ENCODE results near the gene CFAP74. TPM values are rescaled to one million over a fixed set of nuclear protein-coding genes. Genes with fewer than 3 reads are reported as not detected.
A peak's percentile ranks its signal among the peaks of the same experiment; 100 is the strongest.

Gene CFAP74
- total and polyA plus RNA-seq, 4 donors: 0.36 TPM; not detected in 3

DNA sequence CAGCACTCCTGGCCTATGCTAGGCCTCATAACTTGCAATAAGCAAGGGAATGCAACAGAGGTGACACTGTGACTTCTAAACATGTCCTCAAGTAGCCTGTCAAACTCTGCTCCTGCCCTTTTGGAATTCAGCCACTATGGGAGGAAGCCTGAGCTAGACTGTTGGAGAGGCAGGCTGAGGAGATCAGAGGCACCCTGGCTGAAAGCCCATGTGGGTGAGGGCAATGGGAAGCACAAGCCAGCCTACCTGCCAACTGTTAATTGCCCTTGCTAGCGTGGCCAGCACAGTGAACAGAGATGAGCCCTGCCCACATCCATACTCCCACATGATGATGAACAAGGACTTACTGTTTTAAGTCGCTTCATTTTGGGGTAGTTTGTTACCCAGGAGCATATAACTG, 130.4 kb downstream of the CFAP74 start:
- WGBS, 2 donors: 54% methylated on average over 2 of the region's 2 CpGs
- Histone ChIP-seq H3K9me3 (ENCODE audit: control insufficient read depth, low read length) (no peaks in the 10 kb centered on the region), H3K27ac (ENCODE audit: low read depth in 1 of 2, low read length in 2 of 2) (no peak overlapping the region), H3K4me3 (ENCODE audit: low read length in 2 of 2) (no peak overlapping the region), H3K27me3 (ENCODE audit: control insufficient read depth in 1 of 2, insufficient read depth in 2 of 2, low read length in 1 of 2) (no peaks in the 10 kb centered on the region), H3K4me1 (ENCODE audit: control insufficient read depth in 1 of 2, insufficient read depth in 2 of 2, low read length in 2 of 2) (no peaks in the 10 kb centered on the region), H3K36me3 (ENCODE audit: control insufficient read depth in 1 of 2, insufficient read depth in 2 of 2, low read length in 1 of 2) (no peaks in the 10 kb centered on the region)
- ATAC-seq (ENCODE audit: low FRiP score): no peak
- intact Hi-C loops (cut with DNase I): no loop called here
- DNase-seq: peak in 1 of 2 donors; percentile 35

DNA sequence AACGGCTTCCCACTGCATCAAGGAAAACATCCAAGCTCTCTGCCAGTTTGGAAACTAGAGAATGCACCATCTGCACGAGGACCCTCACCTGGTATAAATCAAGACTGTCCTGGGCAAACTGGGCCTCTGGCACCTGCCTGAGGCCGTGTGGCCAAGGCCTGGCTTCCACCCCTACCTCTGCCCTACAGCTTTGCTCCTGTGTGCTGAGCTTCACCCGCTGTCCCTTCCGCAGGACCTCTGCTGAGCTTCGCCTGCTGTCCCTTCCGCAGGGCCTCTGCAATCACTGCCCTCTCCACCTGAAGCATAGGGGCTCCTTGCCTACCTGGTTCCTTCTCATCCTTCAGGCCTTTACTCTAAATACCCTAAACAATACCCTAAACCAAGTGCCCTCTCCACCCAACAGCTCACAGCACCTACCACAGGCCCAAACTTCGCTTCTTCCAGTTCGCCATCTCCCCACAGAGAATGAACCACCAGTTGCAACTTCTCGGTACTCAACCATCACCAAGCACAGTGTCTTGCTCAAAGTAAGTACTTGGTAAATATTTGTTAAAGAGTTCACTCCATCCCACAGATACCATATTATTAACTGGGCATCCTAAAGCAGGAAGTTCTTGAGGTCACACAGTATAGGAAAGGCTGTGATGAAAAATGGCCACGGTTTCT, 131.1 kb downstream of the CFAP74 start:
- intact Hi-C loops (cut with DNase I): no loop called here
- no peaks in the 10 kb centered on the region for H3K27me3 ChIP-seq (ENCODE audit: control insufficient read depth in 1 of 2, insufficient read depth in 2 of 2, low read length in 1 of 2)
- ATAC-seq (ENCODE audit: low FRiP score): no peak
- 78 to 81% methylated on average over 11 of the region's 11 CpGs for WGBS, 2 donors
- H3K4me3 ChIP-seq (ENCODE audit: low read length in 2 of 2): no peak overlapping the region
- H3K4me1 ChIP-seq (ENCODE audit: control insufficient read depth in 1 of 2, insufficient read depth in 2 of 2, low read length in 2 of 2): no peaks in the 10 kb centered on the region
- peak in 1 of 2 donors; percentile 8 for DNase-seq
- no peaks in the 10 kb centered on the region for H3K36me3 ChIP-seq (ENCODE audit: control insufficient read depth in 1 of 2, insufficient read depth in 2 of 2, low read length in 1 of 2)
- H3K9me3 ChIP-seq (ENCODE audit: control insufficient read depth, low read length): no peaks in the 10 kb centered on the region
- no peak overlapping the region for H3K27ac ChIP-seq (ENCODE audit: low read depth in 1 of 2, low read length in 2 of 2)

Other genes starting within 250 kb of the CFAP74 start
- 10 to 100 TPM; 76.0 to 79.2 TPM for gene NADK, start 225.3 kb downstream of the CFAP74 start, total RNA-seq
- gene NADK, start 225.3 kb downstream of the CFAP74 start, polyA plus RNA-seq: 10 to 100 TPM; 66.0 to 87.7 TPM
- 100 to 1,000 TPM; 299 to 312 TPM for gene GNB1, start 112.7 kb downstream of the CFAP74 start, total RNA-seq
- gene GNB1, start 112.7 kb downstream of the CFAP74 start, polyA plus RNA-seq: 100 to 1,000 TPM; 142 to 197 TPM
- 1 to 10 TPM in 1 of 2 donors, not detected in 1; 1.1 TPM for gene CALML6, start 88.5 kb downstream of the CFAP74 start, total RNA-seq
- gene CALML6, start 88.5 kb downstream of the CFAP74 start, polyA plus RNA-seq: 1 to 10 TPM in 1 of 2 donors, not detected in 1; 4.5 TPM
- gene TMEM52, start 84.5 kb downstream of the CFAP74 start, total RNA-seq: not detected
- under 1 TPM in 1 of 2 donors, not detected in 1; 0.13 TPM for gene TMEM52, start 84.5 kb downstream of the CFAP74 start, polyA plus RNA-seq
- gene GABRD, start 15.6 kb upstream of the CFAP74 start, total RNA-seq: 1 to 10 TPM in 1 of 2 donors, under 1 TPM in 1; 0.49 to 1.2 TPM
- gene GABRD, start 15.6 kb upstream of the CFAP74 start, polyA plus RNA-seq: not detected
- 1 to 10 TPM; 3.2 to 5.2 TPM for gene PRKCZ, start 46.6 kb upstream of the CFAP74 start, total RNA-seq
- gene PRKCZ, start 46.6 kb upstream of the CFAP74 start, polyA plus RNA-seq: 10 to 100 TPM in 1 of 2 donors, 1 to 10 TPM in 1; 1.5 to 23.2 TPM
- gene FAAP20, start 191.0 kb upstream of the CFAP74 start, total RNA-seq: 10 to 100 TPM; 49.0 to 59.9 TPM
- gene FAAP20, start 191.0 kb upstream of the CFAP74 start, polyA plus RNA-seq: 100 to 1,000 TPM in 1 of 2 donors, 10 to 100 TPM in 1; 61.2 to 124 TPM
- gene SKI, start 224.5 kb upstream of the CFAP74 start, total RNA-seq: 100 to 1,000 TPM; 114 to 129 TPM
- gene SKI, start 224.5 kb upstream of the CFAP74 start, polyA plus RNA-seq: 10 to 100 TPM; 20.7 to 34.7 TPM

All from aorta (tissue), 5 donors.